IMR-90 (cell line): ENCODE data around the gene RFX3. TPM values are rescaled to one million over a fixed set of nuclear protein-coding genes. Genes with fewer than 3 reads are reported as not detected.

Source experiments
- ATAC-seq: fragments of 200-7000 bp; cut with Tn5 transposase; 2 replicates; pipeline ENCODE4 v1.9.1; 2020; ENCODE audit warnings: low read depth, mild to moderate bottlenecking, moderate library complexity
- BruUV-seq: library from RNA; stranded (reverse); fragments of 400-500 nt; replicated peaks from 2 replicates; lab custom pipeline; 2021; lab: Mats Ljungman, UMichigan
- CTCF ChIA-PET: fragments of 300-600 bp; formaldehyde crosslinking; extraction: SDS; loops from one replicate; lab custom pipeline; 2021; ENCODE audit warnings: antibody characterized with exemption; lab: Yijun Ruan, JAX
- POLR2A ChIA-PET: fragments of 300-600 bp; sonication (Branson Sonifier 250); formaldehyde crosslinking; loops from one replicate; lab custom pipeline; 2022; ENCODE audit warnings: antibody characterized with exemption; ENCODE audit not compliant: unreplicated experiment; lab: Charles Lee
- DNase-seq: peaks from one replicate; pipeline ENCODE4 v3.0.0; 2013
- H2AFZ ChIP-seq: replicated peaks from 2 replicates; pipeline ENCODE3; 2013; ENCODE audit warnings: low read length, mild to moderate bottlenecking; ENCODE audit not compliant: poor library complexity
- H2AK5ac ChIP-seq: 2 replicates; pipeline ENCODE4 v1.6.1; 2013; ENCODE audit warnings: low read depth, low read length, inconsistent platforms
- H2AK9ac ChIP-seq: replicated peaks from 2 replicates; pipeline ENCODE3; 2013; ENCODE audit warnings: mild to moderate bottlenecking, low read depth, low read length, moderate library complexity; ENCODE audit not compliant: poor library complexity
- H2BK120ac ChIP-seq: 2 replicates; pipeline ENCODE4 v1.6.1; 2013; ENCODE audit warnings: low read depth, low read length, inconsistent platforms
- H2BK15ac ChIP-seq: 3 replicates; pipeline ENCODE4 v1.6.1; 2013; ENCODE audit warnings: low read depth, low read length, inconsistent platforms
- H2BK20ac ChIP-seq: 2 replicates; pipeline ENCODE4 v1.6.1; 2013; ENCODE audit warnings: low read depth, mild to moderate bottlenecking, inconsistent platforms, low read length, moderate library complexity
- H2BK5ac ChIP-seq: 2 replicates; pipeline ENCODE4 v1.6.1; 2013; ENCODE audit warnings: mild to moderate bottlenecking, low read depth, low read length, inconsistent platforms; ENCODE audit not compliant: poor library complexity, severe bottlenecking
- H3K14ac ChIP-seq: replicated peaks from 2 replicates; pipeline ENCODE4 v1.6.1; 2013; ENCODE audit warnings: low read depth, low read length, inconsistent platforms
- H3K18ac ChIP-seq: 2 replicates; pipeline ENCODE4 v1.6.1; 2013; ENCODE audit warnings: low read depth, low read length, control low read depth
- H3K23ac ChIP-seq: 2 replicates; pipeline ENCODE4 v1.6.1; 2013; ENCODE audit warnings: low read depth, low read length, inconsistent platforms
- H3K27ac ChIP-seq: 2 replicates; pipeline ENCODE4 v1.5.1; 2013; ENCODE audit warnings: mild to moderate bottlenecking, control low read depth, low read length; ENCODE audit not compliant: insufficient read depth
- H3K27me3 ChIP-seq: 2 replicates; pipeline ENCODE4 v1.6.1; 2013; ENCODE audit warnings: low read length; ENCODE audit not compliant: control insufficient read depth, insufficient read depth
- H3K36me3 ChIP-seq: 2 replicates; pipeline ENCODE4 v1.6.1; 2013; ENCODE audit warnings: low read length, mixed read lengths; ENCODE audit not compliant: control insufficient read depth, insufficient read depth
- H3K4ac ChIP-seq: 2 replicates; pipeline ENCODE4 v1.6.1; 2013; ENCODE audit warnings: low read depth, low read length, inconsistent platforms
- H3K4me1 ChIP-seq: 2 replicates; pipeline ENCODE4 v1.6.1; 2013; ENCODE audit warnings: low read length, mixed read lengths; ENCODE audit not compliant: control insufficient read depth, insufficient read depth
- H3K4me2 ChIP-seq: 2 replicates; pipeline ENCODE4 v1.6.1; 2013; ENCODE audit warnings: low read depth, mild to moderate bottlenecking, control low read depth, low read length, moderate library complexity
- H3K4me3 ChIP-seq: 2 replicates; pipeline ENCODE4 v1.5.1; 2013; ENCODE audit warnings: low read depth, mild to moderate bottlenecking, control low read depth, low read length, moderate library complexity; ENCODE audit not compliant: insufficient read depth
- H3K56ac ChIP-seq: 2 replicates; pipeline ENCODE4 v1.6.1; 2013; ENCODE audit warnings: low read length, inconsistent platforms; ENCODE audit not compliant: insufficient read depth; ENCODE audit errors: extremely low read depth
- H3K79me1 ChIP-seq, 2 experiments: 2 replicates each; pipeline ENCODE4 v1.6.1; 2013; ENCODE audit warnings: low read length in 2 of 2, inconsistent platforms in 1 of 2, low read depth in 1 of 2
- H3K9ac ChIP-seq: 2 replicates; pipeline ENCODE4 v1.6.1; 2013; ENCODE audit warnings: low read depth, low read length, control low read depth
- H3K9me1 ChIP-seq: 2 replicates; pipeline ENCODE4 v1.6.1; 2013; ENCODE audit warnings: low read length, inconsistent platforms; ENCODE audit not compliant: insufficient read depth
- H3K9me3 ChIP-seq: 2 replicates; pipeline ENCODE4 v1.6.1; 2013; ENCODE audit warnings: low read length; ENCODE audit not compliant: control insufficient read depth, insufficient read depth
- H4K20me1 ChIP-seq: 2 replicates; pipeline ENCODE4 v1.6.1; 2013; ENCODE audit warnings: low read length, inconsistent platforms; ENCODE audit not compliant: insufficient read depth
- H4K5ac ChIP-seq: 2 replicates; pipeline ENCODE4 v1.6.1; 2013; ENCODE audit warnings: mild to moderate bottlenecking, low read depth, low read length, control low read depth
- H4K8ac ChIP-seq, 2 experiments: 2 replicates each; pipeline ENCODE4 v1.6.1; 2013; ENCODE audit warnings: low read depth in 2 of 2, low read length in 2 of 2, control low read depth in 1 of 2, inconsistent platforms in 1 of 2
- H4K91ac ChIP-seq: 2 replicates; pipeline ENCODE4 v1.6.1; 2013; ENCODE audit warnings: low read depth, low read length, inconsistent platforms; ENCODE audit not compliant: insufficient read depth
- FOS ChIP-seq: fragments of 150-350 bp; IDR thresholded peaks from 2 replicates; pipeline ENCODE4 v1.6.1; 2016; ENCODE audit warnings: low read depth, low read length
- WGBS, 2 experiments: methylation state at CpG; one replicate each; pipeline versions ENCODE4 v1.1.5 to v1.1.7; 2013; ENCODE audit warnings: missing lambda C conversion rate in 2 of 2; ENCODE audit not compliant: insufficient read length in 1 of 2; ENCODE audit errors: extremely low coverage in 2 of 2; 5-methylcytosine and 5-hydroxymethylcytosine counted together
- dilution Hi-C: fragments of 300-500 bp; cut with HindIII; formaldehyde crosslinking; loops from one replicate; pipeline ENCODE4 v1.14.3; 2018; ENCODE audit warnings: low sequenced_read_pairs; ENCODE audit not compliant: unreplicated experiment
- in situ Hi-C: fragments of 300-500 bp; cut with MboI; formaldehyde crosslinking; loops from 3 replicates; pipeline ENCODE4 v1.14.3; 2019; ENCODE audit warnings: low sequenced_read_pairs, inconsistent platforms, mixed read lengths
- intact Hi-C: fragments of 100-400 bp; cut with micrococcal nuclease; formaldehyde crosslinking; loops from 2 replicates; pipeline ENCODE4 v1.10.0; 2022
- polyA plus RNA-seq, 3 experiments: library from polyadenylated mRNA; depleted of rRNA; stranded (reverse); fragments of >200 nt; gene quantifications; 2 replicates each; pipeline ENCODE4 v1.2.3, GENCODE V29; 2012; ENCODE audit warnings: low replicate concordance in 1 of 3
- total RNA-seq: library from RNA; depleted of rRNA; stranded (reverse); fragments of >200 nt; gene quantifications from 2 replicates; pipeline ENCODE4 v1.2.3, GENCODE V29; 2012

The RFX3 gene
- total and polyA plus RNA-seq, 2 of the 4 experiments (the other 2 are of a cell fraction), result 1.7 to 2.7 TPM

DNA sequence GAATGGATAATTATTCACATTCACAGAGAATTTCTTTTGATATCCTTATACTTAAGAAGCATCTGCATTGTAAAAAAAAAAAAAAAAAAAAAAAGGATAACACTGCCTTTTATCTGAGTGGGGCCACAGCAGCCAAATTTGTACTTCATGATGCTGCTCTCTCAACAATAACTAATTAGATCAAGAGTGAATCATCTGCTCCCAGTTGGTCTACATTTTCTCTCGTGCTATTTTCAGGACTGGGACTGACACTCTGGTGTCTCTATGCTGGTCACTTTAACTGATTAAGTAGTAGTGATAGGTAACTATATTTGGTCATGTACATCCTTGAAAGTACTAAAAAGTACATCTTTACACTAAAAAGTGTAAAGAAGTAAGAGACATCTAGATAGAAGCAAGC is 90.1 kb downstream of the RFX3 start:
- no peak overlapping the region for H3K4ac ChIP-seq
- POLR2A ChIA-PET, result no interaction called here
- in situ Hi-C loops, result no loop called here

More for the DNA sequence above, 90.1 kb downstream of the RFX3 start:
- H3K56ac ChIP-seq, result no peak overlapping the region
- no peak overlapping the region for H3K4me2 ChIP-seq
- H3K9me1 ChIP-seq, result no peaks in the 10 kb centered on the region
- H3K18ac ChIP-seq, result no peak overlapping the region; the same call in 1 of the 2 replicates
- H2AFZ ChIP-seq, result no peak overlapping the region
- no peaks in the 10 kb centered on the region for H3K36me3 ChIP-seq
- H2AK5ac ChIP-seq, result no peak overlapping the region
- H3K27me3 ChIP-seq, result no peaks in the 10 kb centered on the region
- no peak overlapping the region for H3K4me3 ChIP-seq
- H3K23ac ChIP-seq, result no peak overlapping the region
- no peak overlapping the region for H3K27ac ChIP-seq
- H4K91ac ChIP-seq, result no peak overlapping the region
- H3K4me1 ChIP-seq, result peaks cover 2% of the 10 kb centered on the region; the same call in 1 of the 2 replicates
- no peak for ATAC-seq
- no peak overlapping the region for H4K5ac ChIP-seq
- no peaks in the 10 kb centered on the region for H3K79me1 ChIP-seq
- H4K20me1 ChIP-seq, result no peaks in the 10 kb centered on the region
- H2BK20ac ChIP-seq, result no peak overlapping the region
- no peak overlapping the region for H2AK9ac ChIP-seq
- no TSS peak for BruUV-seq
- no peak overlapping the region for H3K9ac ChIP-seq
- no peak for DNase-seq
- TF ChIP-seq FOS, result no peak
- no peak overlapping the region for H2BK15ac ChIP-seq
- no peak overlapping the region for H3K14ac ChIP-seq
- intact Hi-C loops, result no loop called here
- CTCF ChIA-PET, result no interaction called here
- no CpG with 5 or more reads among the region's 1 CpG for WGBS, 2 experiments
- H2BK120ac ChIP-seq, result no peak overlapping the region
- H2BK5ac ChIP-seq, result peak overlapping the region; percentile 13
- dilution Hi-C loops, result no loop called here
- no peak overlapping the region for H4K8ac ChIP-seq
- H3K9me3 ChIP-seq, result no peaks in the 10 kb centered on the region
